Ureter (tissue), 1 donor: ENCODE measurements around the gene SPOP. TPM values are rescaled to one million over a fixed set of nuclear protein-coding genes. Genes with fewer than 3 reads are reported as not detected.
A peak's percentile ranks its signal among the peaks of the same experiment; 100 is the strongest.
"Not testable (repeated sequence)": the region's sequence is repeated elsewhere in the genome, so short reads cannot be mapped to it uniquely, and the experiment has no call there.

ENCODE experiments used
- DNase-seq: peaks from one replicate; pipeline ENCODE4 v3.0.0-alpha.2; 2020; ENCODE audit warnings: low spot score
- total RNA-seq: library from RNA; stranded (reverse); gene quantifications from one replicate; pipeline ENCODE4 v1.2.4, GENCODE V29; 2023
- donor health status: DM: yes; HTN: yes; CAD: no.

The SPOP gene
- total RNA-seq, 1 donor from 2014 or later, result 107 TPM

GRCh38 chr17:49572806-49573420, 105.0 kb downstream of the SPOP start:
- no peak for DNase-seq

GRCh38 chr17:49572226-49572625, 105.7 kb downstream of the SPOP start:
- no peak for DNase-seq

GRCh38 chr17:49571764-49572163, 106.1 kb downstream of the SPOP start:
- no peak for DNase-seq

GRCh38 chr17:49571283-49571682, 106.6 kb downstream of the SPOP start:
- no peak for DNase-seq

- DNase-seq, result no peak
Observed at GRCh38 chr17:49570540-49571242, 107.2 kb downstream of the SPOP start.

- DNase-seq, result not testable (repeated sequence)
Observed at GRCh38 chr17:49568695-49569047, 109.2 kb downstream of the SPOP start.

GRCh38 chr17:49567871-49568694, 109.8 kb downstream of the SPOP start:
- DNase-seq, result peak; percentile 91

GRCh38 chr17:49567104-49567521, 110.8 kb downstream of the SPOP start:
- no peak for DNase-seq

- no peak for DNase-seq
Observed at GRCh38 chr17:49566668-49567071, 111.2 kb downstream of the SPOP start.

GRCh38 chr17:49565948-49566491, 111.9 kb downstream of the SPOP start:
- DNase-seq, result peak; percentile 85

GRCh38 chr17:49564638-49565037, 113.3 kb downstream of the SPOP start:
- DNase-seq, result no peak

- DNase-seq, result peak; percentile 42
Observed at GRCh38 chr17:49557312-49558024, 120.4 kb downstream of the SPOP start.

GRCh38 chr17:49556223-49556943, 121.5 kb downstream of the SPOP start:
- peak; percentile 81 for DNase-seq

GRCh38 chr17:49555495-49556222, 122.2 kb downstream of the SPOP start:
- peak; percentile 42 for DNase-seq

- peak; percentile 40 for DNase-seq
Observed at GRCh38 chr17:49554694-49555494, 123.0 kb downstream of the SPOP start.

GRCh38 chr17:49553676-49554335, 124.1 kb downstream of the SPOP start:
- peak; percentile 12 for DNase-seq

GRCh38 chr17:49552070-49552751, 125.7 kb downstream of the SPOP start:
- DNase-seq, result no peak
